ENCODE data around the gene SBNO1.

- TF ChIP-seq, protein P1, sequence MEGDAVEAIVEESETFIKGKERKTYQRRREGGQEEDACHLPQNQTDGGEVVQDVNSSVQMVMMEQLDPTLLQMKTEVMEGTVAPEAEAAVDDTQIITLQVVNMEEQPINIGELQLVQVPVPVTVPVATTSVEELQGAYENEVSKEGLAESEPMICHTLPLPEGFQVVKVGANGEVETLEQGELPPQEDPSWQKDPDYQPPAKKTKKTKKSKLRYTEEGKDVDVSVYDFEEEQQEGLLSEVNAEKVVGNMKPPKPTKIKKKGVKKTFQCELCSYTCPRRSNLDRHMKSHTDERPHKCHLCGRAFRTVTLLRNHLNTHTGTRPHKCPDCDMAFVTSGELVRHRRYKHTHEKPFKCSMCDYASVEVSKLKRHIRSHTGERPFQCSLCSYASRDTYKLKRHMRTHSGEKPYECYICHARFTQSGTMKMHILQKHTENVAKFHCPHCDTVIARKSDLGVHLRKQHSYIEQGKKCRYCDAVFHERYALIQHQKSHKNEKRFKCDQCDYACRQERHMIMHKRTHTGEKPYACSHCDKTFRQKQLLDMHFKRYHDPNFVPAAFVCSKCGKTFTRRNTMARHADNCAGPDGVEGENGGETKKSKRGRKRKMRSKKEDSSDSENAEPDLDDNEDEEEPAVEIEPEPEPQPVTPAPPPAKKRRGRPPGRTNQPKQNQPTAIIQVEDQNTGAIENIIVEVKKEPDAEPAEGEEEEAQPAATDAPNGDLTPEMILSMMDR (IDR thresholded peaks at IDR 0.05; ENCODE audit: low read length): no peak
- TF ChIP-seq EZH2 (optimal IDR thresholded peaks at IDR 0.05; ENCODE audit: low read depth, low read length) (no peak), EZH2phosphoT487 (IDR thresholded peaks at IDR 0.05; ENCODE audit: low read length) (no peak)
Observed at GRCh38 chr12:123283461-123283860, 81.2 kb downstream of the SBNO1 start.
